GM19438 (cell line): ENCODE measurements around the gene OSBPL1A.

Experiments used
- ATAC-seq: cut with Tn5 transposase; IDR thresholded peaks from one replicate; pipeline ENCODE4 v1.9.1; 2021; ENCODE audit warnings: low read depth; ENCODE audit not compliant: unreplicated experiment

The OSBPL1A gene

DNA sequence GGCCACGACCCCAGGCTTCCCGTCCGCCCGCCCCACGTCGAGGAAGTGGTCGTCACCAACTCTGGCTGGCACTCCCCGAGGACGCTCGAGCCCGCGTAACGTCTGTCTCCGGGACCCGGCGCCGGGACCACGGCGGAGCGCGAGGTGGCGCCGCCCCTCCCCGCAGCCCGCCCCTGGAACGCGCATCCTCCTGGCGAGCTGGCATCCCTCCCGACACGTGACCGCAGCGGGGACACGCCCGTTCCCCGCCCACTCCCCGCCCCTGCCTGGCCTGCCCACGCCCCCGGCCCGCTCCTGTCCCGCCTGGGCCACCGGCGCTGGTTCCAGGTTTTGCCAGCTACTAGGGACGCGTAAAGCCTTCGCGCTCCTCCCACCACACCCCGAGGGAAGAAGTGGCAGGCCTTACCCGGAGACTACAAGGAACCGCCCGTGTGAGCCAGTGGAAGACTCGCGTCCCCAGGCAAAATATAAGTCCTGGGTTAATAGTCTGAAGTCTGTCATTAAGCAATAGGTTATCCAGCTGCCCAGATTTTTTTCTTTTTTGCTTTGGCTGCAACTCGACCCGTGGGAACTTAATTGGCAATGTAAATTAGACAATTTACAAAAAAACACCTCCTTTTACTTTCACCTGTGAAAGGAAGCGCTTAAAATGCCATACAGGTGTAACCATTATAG is at the start of gene OSBPL1A:
Gene OSBPL1A, minus strand, starts transcription at position 131 of the 675 bp plus-strand sequence. CDS start 20,291 bp downstream, outside the sequence.
- no peak for ATAC-seq

DNA sequence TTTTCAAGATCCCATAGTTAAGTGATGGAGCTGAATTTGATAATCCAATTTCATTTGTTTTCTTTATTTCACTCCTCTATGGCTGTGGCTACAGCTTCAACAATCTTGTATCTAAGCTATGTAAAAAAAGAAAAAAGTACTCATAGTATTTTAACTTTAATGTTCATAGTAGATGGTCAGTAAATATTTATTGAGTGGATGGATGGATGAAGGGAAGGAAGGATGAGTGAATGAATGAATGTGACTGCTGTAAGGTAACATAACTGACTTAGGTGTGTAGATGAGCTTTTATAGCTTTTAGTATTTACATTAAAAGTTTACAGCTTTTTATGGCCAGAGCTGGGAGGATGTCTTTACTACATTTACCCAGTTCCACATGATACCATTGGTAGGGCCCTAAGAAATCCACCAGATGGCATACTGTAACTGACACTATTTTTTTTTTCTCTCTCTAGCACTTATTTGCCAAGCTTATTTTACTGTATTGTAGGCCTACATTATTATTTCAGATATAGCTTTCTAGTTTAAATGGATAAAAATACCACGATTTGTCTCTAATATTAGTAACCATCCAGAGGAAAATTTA is 49.4 kb upstream of the OSBPL1A start:
- no peak for ATAC-seq

DNA sequence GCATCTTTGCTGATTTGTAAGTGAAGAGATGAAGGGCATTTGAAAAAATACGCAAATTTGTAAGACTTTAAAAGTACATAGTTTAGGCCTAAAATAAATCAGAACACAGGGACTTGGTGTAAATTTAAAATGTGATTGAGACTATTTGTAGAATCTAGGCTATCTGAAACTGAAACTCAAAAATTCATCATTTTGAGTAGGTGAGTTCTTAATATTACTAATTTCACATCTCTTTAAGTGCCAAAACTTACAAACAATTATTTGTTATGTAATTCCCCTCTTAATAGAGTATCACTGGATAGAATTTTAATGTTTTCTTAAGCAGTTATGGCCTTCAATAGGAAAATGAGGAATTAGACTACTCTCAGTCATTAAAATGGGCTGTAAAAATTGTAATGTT is 48.8 kb upstream of the OSBPL1A start:
- ATAC-seq = no peak

DNA sequence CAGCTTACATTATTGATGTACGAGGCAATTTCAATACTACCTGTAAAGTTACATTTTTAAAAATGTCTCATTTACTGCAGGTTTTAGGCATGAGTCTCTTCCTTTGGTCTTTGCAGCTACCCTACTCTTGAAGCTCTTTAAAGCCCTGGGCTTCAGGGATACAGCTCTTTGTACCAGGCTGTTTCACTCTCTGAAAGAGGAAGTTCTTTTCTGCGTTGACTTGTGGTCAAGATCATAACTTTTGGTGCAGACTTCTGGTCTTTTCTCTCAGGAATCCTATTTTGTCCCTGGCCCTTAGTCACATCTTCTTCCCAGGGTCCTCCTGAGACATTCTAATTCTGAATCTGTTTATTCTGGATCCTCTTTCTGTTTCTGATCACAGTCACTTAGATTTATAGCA is 46.2 kb upstream of the OSBPL1A start:
- peak; percentile 81 for ATAC-seq

DNA sequence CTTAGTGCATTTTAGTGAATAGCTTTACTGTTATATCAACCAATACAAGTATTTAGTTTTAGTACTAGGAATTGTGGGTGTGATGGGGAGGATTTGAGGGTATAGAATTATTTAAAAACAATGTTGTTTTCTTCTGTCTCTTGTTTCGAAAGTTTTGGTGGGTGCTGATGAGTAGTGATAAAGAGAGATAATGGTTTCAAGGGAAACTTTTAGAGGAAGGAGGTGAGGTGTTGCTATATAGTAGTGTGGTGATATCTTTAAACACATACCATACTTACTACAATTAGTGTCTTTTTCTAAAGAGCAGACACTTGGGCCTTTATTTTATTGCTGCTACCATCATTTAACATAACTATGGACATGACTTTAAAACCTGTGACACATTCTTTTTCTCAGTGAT is 39.3 kb upstream of the OSBPL1A start:
- no peak for ATAC-seq

DNA sequence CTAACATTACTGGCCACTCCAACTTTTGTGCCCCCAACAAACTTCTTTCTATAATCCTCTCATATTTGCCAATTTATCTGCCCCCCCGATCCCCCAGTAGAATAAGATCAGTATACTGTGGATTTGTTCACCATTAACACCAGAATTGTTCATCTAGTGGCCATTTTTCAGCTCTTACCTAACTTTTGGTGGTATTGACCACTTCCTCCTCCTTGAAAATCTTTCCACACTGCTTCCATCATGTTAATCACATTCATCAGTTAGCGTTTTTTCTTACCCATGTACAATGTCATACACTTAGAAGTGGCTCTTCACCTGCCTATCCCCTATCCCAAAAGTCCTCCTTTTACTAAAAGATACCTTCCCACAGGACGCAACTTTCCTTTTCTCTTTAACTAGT is 35.0 kb upstream of the OSBPL1A start:
- ATAC-seq = no peak

DNA sequence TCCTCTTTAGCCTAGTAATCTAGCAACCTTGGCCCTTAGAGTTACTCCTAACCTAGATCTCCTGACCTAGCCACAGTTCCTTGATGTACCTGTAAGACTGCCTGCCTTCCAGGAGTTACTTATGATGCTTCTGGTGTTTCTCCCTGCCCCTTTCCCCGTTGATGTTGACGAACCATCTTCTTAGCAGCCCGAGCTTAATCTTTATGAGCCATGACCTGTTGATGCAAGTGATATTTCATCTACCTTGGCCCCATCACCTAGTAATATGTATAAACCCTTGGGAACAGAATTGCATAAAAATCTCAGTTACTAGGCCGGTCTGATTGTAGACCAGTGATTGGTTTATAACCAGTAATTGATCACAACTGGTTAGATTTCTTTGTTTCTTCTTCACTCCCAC is 31.6 kb upstream of the OSBPL1A start:
- no peak for ATAC-seq

DNA sequence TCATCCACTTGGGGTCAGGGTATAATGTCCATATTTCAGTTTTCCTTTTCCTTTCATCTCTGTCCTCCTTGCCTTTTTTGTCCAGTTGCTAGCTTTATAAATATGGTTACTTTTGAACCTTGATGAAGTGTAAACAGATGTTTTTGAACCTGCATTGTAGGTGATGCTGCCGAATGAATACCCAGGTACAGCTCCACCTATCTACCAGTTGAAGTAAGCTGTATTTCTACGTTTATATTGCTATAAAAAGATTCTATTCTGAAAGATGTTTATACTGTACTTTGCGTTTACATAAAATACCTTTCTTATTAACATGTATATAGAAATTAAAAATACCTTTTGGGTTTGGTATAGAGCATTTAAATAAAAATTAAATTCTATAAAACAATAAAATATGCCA is 31.1 kb upstream of the OSBPL1A start:
- ATAC-seq = no peak

DNA sequence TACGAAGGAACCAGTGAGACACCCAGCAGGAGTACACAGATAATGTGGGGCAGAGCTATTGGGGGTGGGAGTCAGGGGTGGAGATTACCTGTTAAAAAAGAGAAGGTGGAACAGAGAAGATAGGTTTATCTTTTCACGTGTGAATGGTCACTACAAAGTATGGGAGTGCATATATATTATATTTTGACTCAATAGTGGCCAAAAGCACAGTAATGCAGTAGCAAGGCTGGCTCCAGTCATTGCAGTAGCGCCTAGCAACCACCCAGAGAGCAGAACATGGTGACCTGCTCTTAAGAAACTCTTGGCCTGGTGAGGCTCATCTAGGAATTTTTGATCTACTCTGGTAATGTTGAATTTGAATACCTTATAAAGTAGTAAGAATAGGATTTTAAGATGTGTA is 29.9 kb upstream of the OSBPL1A start:
- ATAC-seq = no peak

DNA sequence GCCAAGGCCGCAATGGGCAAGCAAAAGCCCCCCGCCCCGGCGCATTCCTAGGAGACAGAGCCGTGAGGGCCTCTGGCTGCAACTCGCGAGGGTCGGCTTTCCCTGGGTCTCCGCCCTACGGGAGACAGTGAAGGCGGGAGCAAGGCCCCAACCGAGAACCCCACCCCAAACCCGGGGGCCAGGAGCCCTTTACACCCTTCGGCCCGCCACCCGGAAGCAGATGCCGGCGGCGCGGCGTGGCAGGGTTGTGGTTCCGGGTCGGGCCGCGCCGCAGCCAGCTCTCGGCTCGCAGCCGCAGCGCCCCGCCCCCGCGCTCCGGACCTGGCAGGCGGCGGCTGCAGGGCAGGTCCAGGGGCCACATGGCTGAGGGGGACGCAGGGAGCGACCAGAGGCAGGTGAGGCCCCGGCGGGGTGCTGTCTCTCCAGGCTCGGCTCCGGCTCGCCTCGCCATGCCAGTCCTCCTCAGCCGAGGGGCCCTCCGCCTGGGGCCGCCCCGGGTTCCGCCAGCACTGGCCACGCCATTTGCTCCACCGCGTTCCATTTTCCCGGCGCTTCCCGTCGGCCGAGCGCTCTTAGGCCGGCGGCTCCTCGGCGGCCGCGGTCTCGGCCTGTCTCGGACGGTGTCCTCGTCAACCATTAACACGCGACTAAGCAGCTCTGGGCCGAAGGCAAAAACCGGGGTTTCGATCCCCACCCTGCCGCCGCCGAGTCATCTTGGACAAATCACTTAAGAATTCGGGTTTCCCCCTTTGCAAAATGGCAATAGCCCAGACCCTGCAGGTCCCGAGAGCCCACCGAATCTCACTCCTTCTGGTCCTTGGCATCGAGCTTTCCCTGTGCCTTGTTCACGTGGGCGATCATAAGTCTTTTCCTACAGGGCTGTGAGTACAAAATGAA is 29.0 kb upstream of the OSBPL1A start, which contains the start of gene IMPACT:
Gene IMPACT, plus strand, starts transcription at position 273 of the 897 bp plus-strand sequence. Its CDS starts 87 bp downstream, at position 360.
- ATAC-seq = peak; percentile 90

DNA sequence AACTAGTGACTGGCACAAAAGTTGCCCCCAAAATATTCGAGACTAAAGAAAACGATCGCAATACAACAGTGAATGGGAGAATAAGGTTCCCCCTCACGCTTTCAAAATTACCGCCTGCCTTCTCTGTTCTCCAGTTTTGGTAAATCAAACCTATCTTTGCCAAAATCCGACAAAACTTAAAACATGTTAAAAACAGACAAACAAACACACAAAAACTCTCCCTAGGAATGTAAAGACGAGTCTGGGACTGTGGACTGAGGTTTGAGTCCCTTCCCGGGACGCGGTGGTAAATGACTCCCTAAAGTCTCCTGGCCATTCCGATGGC is 28.4 kb upstream of the OSBPL1A start:
- no peak for ATAC-seq

DNA sequence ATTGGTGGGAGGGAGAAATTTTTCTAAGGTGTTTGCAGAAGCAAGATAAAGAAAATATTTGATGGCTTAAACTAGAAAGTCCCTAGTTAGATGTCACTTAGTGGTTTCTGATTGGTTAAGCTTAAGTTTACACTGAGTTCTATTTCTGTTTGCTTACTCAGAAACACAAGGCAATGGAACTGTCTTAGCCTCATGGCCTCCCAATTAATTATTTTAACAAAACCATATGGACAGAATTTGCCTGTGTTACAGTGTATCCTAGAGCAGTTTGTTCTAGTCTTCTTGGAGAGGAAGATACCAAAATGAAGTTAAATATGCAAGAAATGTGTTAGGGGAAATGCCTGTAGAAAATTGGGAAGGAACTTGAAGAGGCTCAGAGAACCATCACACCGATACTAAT is 24.2 kb upstream of the OSBPL1A start:
- ATAC-seq = no peak

DNA sequence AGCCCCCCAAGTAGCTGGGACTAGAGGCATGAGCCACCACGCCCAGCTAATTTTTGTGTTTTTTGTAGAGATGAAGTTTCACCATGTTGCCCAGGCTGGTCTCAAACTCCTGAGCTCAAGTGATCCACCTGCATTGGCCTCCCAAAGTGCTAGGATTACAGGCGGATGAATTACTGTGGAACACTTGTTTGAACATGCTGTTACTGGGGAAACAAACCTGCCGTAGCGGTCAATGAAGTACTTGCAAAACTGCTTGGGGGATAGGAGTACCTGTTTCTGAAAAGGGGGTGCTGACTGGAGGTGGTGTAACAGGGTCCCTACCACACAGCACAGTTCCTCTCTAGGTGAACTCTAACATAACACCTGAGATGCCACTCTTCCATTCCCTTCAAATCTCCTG is 22.9 kb upstream of the OSBPL1A start:
- ATAC-seq = no peak

DNA sequence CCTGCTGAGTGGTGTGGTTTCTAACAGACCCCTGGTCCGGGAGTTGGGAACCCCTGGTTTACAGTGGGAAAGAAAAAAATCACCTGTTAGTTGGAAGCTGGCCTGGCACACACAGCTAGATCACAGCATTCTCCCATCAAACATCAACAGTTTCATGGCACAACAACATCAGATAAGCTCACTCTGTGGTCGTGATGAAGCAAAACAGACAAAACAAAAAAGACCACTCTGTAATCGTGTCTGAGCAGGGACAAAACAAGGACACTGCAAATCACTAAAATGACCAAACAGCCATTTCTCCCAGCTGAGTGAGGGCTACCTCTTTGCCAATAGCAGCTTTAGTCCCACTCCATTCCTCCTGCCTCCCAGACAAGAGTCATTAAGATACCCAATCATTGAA is 19.9 kb upstream of the OSBPL1A start:
- ATAC-seq = no peak

DNA sequence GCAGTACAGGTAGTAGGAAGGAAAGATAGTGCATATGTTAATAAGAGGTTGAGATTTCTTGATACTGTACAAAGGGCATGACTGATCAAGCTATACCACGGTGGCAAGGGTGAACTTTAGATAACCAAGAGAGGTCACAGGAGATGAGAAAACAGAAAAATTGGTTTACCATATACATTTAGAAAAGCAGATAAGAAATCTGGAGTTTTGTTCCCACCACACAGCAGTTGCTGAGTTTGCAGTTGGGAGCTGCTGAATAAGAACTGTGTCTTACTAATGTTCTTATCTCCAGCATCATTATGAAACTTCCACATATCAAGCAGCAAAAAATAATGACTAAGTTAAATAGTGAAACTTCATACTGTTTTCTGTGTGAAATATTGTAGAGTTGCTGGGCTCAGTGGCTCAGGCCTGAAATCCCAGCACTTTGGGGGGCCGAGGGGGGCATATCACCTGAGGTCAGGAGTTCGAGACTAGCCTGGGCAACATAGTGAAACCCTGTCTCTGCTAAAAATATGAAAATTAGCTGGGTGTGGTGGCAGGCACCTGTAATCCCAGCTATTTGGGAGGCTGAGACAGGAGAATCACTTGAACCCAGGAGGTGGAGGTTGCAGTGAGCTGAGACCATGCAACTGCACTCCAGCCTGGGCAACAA is 16.9 kb upstream of the OSBPL1A start:
- peak; percentile 54 for ATAC-seq

DNA sequence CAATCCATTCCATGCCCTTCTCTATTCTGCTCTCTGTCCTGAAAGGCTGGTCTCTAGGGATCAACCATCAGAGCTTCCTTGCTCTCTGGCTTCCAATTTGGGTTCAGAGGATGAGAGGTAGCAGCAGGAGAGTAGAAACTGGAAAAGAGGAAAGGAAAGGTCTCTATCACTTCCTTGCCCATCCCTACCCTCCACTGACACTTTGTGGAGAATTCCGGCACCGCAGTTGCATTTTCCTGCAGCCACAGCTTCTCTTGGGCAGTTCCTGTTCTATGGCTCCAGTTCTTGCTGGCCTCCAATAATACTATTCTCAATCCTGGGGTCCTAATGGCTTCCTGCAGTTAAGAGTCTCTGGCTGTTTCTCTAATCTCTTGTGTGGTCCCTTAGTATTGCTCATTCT is 15.5 kb upstream of the OSBPL1A start:
- no peak for ATAC-seq

DNA sequence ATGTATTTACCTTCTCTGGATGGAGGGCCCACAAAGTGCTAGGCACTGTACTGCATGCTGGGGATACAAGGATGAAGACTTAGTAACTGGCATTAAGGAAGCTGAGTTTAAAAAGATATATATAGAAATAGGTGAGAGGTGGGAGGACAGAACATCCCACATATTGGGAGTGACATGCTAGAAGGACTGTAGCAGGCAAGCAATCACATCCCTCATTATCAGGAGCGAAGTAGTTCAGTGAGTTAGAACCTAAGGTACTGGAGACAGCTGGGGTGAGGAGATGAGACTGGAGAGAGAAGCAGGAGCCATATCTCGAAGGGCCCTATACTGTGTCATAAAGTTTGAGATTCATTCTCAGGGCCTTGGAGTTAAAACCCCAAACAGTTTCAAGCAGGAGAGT is 10.9 kb upstream of the OSBPL1A start:
- ATAC-seq = no peak

DNA sequence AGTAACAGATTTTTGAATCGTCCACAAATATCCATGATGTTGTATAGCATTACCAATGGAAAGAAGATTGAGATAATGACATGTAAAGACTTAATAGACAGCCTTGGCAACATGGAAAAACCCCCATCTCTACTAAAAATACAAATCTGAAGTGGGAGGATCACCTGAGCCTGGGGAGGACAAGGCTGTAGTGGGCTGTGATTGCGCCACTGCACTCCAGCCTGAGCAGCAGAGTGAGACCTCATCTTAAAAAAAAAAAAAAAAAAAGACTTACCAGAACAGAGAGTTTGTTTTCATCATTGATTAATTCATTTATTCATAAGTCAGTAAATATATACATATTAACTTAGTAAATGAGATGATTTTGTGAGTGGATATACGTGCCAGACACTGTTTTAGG is 7.0 kb upstream of the OSBPL1A start:
- ATAC-seq = no peak

DNA sequence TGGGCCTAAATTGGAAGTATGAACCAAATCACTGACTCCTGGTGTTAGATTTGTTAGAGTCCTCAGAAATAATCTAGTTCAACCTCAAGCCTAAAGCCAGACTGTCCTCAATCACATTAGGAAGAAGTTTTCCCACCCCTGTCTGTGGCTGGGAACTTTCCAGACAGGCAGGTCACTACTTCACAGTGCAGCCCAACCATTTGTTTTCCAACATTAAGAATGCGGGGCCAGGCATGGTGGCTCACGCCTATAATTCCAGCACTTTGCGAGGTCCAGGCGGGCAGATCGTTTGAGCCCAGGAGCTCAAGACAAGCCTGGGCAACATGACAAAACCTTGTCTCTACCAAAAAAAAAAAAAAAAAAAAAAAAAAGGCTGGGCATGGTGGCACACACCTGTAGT is 5.5 kb upstream of the OSBPL1A start:
- ATAC-seq = no peak

DNA sequence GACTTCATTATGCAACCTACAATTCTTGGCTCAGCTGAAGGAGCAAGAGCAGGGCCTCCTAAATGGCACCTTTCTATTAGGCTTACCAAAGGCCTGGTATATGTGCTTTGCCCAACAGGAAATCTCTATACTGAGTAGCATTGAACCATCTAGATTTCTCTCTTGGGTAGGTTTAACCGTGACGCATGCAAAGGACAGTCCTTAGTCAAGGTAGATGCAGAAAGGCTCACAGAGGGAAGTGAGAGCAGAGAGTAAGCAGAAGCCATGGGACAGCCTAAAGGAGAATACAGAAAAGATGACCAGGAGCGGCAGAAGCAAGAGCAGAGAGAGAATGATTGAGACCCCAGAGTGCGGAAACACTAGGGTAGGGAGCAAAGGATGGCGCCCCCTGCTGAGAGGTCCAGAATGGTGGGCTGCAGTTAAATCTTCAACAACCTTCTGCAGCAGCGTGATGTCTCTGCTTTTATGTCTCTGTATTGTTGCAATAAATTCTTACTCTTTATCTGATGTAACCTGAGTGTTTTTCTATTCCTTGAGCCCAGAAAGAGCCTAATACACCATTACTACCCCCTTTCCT is 4.7 kb upstream of the OSBPL1A start:
- no peak for ATAC-seq

DNA sequence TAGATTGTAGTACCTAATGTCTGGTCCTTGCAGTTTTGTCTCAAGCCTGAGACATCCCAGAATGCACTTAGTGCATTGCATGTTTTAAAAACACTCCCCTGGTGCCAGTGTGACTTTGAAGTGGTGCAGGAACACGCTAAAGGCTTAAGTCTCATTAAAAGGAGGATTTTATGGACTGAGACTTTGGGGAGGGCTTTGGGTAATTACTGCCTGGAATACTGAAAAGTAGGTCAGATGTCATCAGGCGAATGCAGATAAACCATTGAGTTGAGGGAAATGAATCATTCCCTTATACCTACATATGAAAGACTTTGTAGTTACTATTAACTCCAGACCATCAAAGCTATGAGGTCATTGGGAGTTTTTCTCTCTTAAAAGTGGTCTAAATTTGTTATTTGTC is 3.0 kb upstream of the OSBPL1A start:
- ATAC-seq = no peak
